ENCODE results near the gene TMEM156.
A peak's percentile ranks its signal among the peaks of the same experiment; 100 is the strongest.
"Not testable (repeated sequence)": the region's sequence is repeated elsewhere in the genome, so short reads cannot be mapped to it uniquely, and the experiment has no call there.

Gene TMEM156

DNA sequence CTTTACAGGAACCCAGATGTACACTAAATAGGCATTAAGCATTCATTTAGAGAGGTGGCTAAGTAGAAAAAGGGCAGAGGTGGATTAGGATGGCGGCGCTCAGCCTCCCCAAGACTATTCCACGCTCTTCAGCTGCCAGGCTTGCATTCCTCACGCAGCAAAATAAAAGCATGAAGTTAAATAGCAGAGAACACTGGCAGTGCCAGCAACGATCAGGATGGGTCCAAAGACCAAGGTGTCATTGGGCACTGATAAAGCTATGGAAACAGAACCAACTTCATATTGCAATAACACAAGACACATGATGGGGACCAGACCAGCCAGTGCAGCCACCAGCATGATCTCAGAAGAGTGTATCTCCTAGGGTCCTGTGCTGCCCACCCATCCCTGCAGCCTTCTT lies 42.0 kb downstream of the TMEM156 start:
- H3K4me3 Mint-ChIP-seq = no peak overlapping the region
- H3K4me1 Mint-ChIP-seq (ENCODE audit: low read depth) = peaks cover 43% of the 10 kb centered on the region
- H3K27me3 Mint-ChIP-seq (ENCODE audit: low read depth) = no peaks in the 10 kb centered on the region
- no peak overlapping the region for H3K27ac Mint-ChIP-seq
- H3K9me3 Mint-ChIP-seq = no peaks in the 10 kb centered on the region
- H3K36me3 Mint-ChIP-seq (ENCODE audit: low read depth) = peaks cover 56% of the 10 kb centered on the region

DNA sequence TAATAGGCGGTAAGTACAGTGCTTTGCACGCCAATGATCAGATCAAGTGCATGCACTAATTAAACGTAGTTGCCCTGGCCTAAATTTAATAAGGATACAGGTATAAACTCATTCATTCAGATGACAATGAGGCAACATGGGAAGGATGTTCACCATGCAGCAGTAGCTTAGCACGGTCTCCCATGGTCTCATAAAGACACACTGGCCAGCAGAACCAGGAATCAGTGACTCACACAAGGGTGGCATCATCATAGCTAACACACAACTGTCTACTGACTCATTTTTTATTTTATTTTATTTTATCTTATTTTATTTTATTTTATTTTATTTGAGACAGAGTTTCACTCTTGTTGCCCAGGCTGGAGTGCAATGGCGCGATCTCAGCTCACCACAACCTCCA lies 42.7 kb downstream of the TMEM156 start:
- H3K27me3 Mint-ChIP-seq (ENCODE audit: low read depth) = no peaks in the 10 kb centered on the region
- H3K36me3 Mint-ChIP-seq (ENCODE audit: low read depth) = peaks cover 51% of the 10 kb centered on the region
- H3K4me1 Mint-ChIP-seq (ENCODE audit: low read depth) = peaks cover 44% of the 10 kb centered on the region
- H3K9me3 Mint-ChIP-seq = no peaks in the 10 kb centered on the region
- no peak overlapping the region for H3K4me3 Mint-ChIP-seq
- no peak overlapping the region for H3K27ac Mint-ChIP-seq

DNA sequence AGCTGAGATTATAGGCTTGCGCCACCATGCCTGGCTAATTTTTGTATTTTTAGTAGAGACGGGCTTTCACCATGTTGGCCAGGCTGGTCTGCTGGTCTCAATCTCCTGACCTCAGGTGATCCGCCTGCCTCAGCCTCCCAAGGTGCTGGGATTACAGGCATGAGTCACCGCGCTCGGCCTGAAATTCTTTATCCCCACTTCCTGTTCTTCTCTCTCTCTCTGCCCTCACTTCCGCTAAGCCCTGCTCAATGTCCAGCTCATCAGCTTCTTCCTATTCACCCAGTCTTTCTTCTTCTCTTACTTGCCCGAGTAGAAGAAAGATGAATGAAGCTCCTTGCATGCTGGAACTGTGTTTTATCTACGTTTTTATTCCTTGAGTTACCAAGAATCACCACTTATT lies 43.9 kb downstream of the TMEM156 start:
- H3K36me3 Mint-ChIP-seq (ENCODE audit: low read depth) = peaks cover 50% of the 10 kb centered on the region
- H3K9me3 Mint-ChIP-seq; H3K27me3 Mint-ChIP-seq (ENCODE audit: low read depth): not testable (repeated sequence)
- peak overlapping the region; percentile 6 for H3K4me3 Mint-ChIP-seq
- peaks cover 49% of the 10 kb centered on the region for H3K4me1 Mint-ChIP-seq (ENCODE audit: low read depth)
- peak overlapping the region; percentile 70 for H3K27ac Mint-ChIP-seq

DNA sequence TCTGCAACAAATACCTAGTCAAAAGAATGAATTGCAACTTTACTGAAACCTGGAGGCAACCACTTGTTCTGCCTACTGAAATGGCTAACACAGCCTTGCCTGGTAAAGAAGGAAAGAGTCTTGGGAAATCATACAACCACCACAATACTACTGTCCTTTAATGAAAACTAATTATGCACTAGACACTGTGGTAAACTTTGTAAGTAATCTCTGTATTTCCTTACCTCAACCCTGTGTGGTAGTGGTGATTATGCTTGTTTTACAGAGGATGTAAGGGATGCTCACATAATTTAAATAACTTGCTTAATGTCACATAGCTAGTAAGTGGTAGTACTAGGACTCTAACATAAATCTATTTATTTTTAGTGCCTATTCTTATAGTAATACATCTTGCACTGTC lies 44.7 kb downstream of the TMEM156 start:
- Mint-ChIP-seq H3K27ac (peak overlapping the region; percentile 70), H3K27me3 (ENCODE audit: low read depth) (no peaks in the 10 kb centered on the region), H3K4me3 (no peak overlapping the region), H3K4me1 (ENCODE audit: low read depth) (peaks cover 54% of the 10 kb centered on the region), H3K9me3 (no peaks in the 10 kb centered on the region), H3K36me3 (ENCODE audit: low read depth) (peaks cover 53% of the 10 kb centered on the region)

DNA sequence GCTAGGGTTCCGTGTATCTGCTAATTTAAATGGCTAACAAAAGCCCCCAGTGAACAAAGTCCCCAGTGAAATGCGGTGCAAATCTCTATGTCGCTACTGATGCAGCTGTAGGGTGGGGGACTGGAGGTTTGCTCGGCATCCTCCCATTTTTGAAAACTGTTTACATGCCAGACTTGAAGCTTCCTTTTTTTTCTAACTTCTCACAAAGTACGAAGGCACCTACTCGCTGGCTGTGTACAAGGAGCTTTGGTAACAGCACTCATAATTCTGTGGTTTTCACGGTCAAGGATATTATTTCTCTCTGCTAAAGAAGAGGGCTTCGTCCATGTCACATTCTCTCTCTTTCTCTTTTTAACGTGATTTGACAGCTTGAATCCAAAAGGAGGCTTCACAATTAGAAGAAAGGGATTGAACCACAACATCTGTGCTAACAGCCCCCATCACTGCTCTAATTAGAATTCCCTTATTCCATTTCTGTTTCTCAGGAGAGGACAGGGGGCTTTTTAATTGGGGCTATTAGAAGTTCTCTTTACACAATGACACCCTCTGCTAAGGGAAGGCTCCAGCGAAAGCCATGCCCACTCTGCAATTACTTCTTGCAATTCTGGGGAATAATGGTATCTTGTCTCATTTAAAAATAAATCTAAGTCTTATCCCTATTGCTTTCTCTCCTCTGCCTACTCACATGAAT lies 46.7 kb downstream of the TMEM156 start:
- Mint-ChIP-seq H3K27ac (peak overlapping the region; percentile 89), H3K4me3 (peak overlapping the region; percentile 76), H3K9me3 (no peaks in the 10 kb centered on the region), H3K4me1 (ENCODE audit: low read depth) (peaks cover 67% of the 10 kb centered on the region), H3K27me3 (ENCODE audit: low read depth) (no peaks in the 10 kb centered on the region), H3K36me3 (ENCODE audit: low read depth) (peaks cover 60% of the 10 kb centered on the region)

DNA sequence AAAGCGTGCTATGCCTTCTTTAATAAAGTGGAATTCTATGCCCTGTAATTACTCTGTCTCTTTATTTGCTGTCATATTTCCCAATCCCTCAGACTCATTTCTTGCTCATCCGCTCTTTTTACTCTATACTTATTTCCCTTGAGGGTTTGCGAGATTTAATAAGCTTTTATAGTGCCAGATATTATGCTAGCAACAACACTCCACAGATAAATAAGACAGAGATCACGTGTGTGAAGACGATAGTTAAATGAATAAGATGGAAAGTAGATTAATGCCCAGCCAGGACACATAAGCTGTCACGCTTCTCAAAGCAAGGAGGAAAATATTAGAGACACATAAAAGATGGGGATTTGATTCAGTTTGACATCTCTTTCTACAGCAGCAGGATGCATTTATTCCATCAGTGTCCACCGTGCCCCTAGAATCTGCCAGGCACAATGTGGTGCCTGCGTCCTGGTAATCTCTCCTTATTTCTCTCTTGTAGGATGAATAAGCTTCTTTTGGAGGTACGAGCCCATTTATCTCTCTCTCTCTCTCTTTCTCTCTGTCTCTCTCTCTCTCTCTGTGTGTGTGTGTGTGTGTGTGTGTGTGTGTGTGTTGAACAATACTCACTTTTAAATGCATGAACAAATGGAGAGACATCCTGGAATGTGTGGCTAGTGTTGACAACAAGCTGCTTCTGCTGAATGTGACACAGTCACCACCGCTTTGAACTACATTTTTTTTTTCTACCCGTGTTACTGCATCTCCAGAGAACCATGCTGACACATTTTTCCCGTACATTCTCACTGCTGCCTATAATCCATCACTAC lies 48.2 kb downstream of the TMEM156 start:
- peak overlapping the region; percentile 55 for H3K4me3 Mint-ChIP-seq
- no peaks in the 10 kb centered on the region for H3K27me3 Mint-ChIP-seq (ENCODE audit: low read depth)
- no peaks in the 10 kb centered on the region for H3K9me3 Mint-ChIP-seq
- H3K36me3 Mint-ChIP-seq (ENCODE audit: low read depth) = peaks cover 64% of the 10 kb centered on the region
- peak overlapping the region; percentile 84 for H3K27ac Mint-ChIP-seq
- peaks cover 67% of the 10 kb centered on the region for H3K4me1 Mint-ChIP-seq (ENCODE audit: low read depth)

DNA sequence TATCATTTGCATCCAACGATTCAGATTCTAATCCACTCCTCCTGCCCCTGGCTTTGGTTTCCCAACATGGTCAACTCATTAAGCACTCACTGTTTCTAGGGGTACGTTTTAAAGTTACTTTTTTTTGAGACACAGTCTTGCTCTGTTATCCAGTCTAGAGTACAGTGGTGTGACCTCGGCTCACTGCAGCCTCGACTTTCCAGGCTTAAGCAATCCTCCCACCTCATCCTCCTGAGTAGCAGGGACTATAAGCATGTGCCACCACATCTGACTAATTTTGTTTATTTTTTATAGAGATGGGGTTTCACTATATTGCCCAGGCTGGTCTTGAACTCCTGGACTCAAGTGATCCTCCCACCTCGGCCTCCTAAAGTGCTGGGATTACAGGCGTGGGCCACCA lies 48.9 kb downstream of the TMEM156 start:
- Mint-ChIP-seq H3K4me1 (ENCODE audit: low read depth) (peaks cover 61% of the 10 kb centered on the region), H3K9me3 (no peaks in the 10 kb centered on the region), H3K27me3 (ENCODE audit: low read depth) (no peaks in the 10 kb centered on the region), H3K27ac (peak overlapping the region; percentile 49), H3K36me3 (ENCODE audit: low read depth) (peaks cover 65% of the 10 kb centered on the region), H3K4me3 (no peak overlapping the region)

DNA sequence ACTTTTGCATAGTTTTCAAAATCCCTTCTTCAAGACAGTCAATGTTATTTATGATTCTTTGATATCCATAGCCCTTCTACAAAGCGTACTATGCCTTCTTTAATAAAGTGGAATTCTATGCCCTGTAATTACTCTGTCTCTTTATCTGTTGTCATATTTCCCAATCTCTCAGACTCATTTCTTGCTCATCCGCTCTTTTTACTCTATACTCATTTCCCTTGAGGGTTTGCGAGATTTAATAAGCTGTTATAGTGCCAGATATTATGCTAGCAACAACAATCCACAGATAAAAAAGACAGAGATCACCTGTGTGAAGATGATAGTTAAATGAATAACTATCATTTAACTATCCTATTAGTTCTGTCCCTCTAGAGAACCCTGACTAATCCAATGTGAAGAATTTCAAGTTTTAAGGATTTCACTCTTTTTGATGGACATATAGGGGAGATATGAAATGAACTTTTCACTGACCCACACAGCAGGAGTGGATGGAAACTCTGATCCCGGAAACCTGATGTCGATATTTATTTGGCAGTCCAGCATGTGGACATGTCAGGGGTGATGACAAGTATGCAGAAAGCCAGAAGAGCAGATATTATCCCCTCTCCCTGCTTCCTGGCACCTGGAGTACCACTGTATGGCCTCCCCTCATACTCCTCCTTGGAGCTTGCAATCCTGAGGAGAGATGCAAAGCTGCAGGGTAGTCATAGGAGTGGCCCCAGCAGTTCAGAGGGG lies 49.7 kb downstream of the TMEM156 start:
- Mint-ChIP-seq H3K36me3 (ENCODE audit: low read depth) (peaks cover 64% of the 10 kb centered on the region), H3K9me3 (no peaks in the 10 kb centered on the region), H3K27me3 (ENCODE audit: low read depth) (no peaks in the 10 kb centered on the region), H3K4me3 (no peak overlapping the region), H3K4me1 (ENCODE audit: low read depth) (peaks cover 55% of the 10 kb centered on the region), H3K27ac (no peak overlapping the region)

DNA sequence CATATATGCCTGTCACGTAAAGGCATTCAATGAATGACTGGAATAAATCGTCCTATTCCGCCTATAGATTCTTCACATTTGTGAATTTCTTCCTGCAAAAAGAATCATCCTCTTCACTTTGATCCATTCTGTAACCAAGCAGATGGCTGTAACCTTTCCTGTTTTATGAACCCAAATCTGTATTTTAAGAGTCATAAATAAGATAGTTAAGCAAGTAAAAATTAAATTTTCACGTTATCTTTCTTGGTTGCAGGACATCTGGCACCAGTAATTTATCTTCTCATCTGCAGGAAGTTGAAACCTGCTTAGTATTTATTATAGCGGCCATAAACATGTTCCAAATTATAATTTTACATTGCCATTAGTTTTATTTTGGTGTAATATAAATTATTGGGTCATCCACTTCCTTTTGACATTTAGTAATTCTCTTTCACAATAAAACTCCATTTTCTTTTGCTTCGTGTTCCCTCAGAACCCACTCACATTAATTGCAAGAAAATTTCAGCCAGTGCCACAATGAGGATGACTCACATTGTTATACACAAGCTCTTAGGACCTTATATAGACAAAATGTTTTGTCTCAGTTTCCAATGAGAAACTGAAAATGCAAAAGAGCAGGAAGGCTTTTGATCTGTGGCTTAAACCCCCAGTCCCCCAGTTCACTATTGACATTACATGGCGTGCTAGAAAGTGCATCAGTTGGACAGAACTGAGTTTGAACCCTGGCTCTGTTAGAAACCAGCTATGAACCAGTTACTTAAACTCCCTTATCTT lies 51.1 kb downstream of the TMEM156 start:
- Mint-ChIP-seq H3K4me1 (ENCODE audit: low read depth) (peaks cover 45% of the 10 kb centered on the region), H3K27me3 (ENCODE audit: low read depth) (no peaks in the 10 kb centered on the region), H3K36me3 (ENCODE audit: low read depth) (peaks cover 69% of the 10 kb centered on the region), H3K4me3 (peak overlapping the region; percentile 38), H3K27ac (peak overlapping the region; percentile 81), H3K9me3 (no peaks in the 10 kb centered on the region)

DNA sequence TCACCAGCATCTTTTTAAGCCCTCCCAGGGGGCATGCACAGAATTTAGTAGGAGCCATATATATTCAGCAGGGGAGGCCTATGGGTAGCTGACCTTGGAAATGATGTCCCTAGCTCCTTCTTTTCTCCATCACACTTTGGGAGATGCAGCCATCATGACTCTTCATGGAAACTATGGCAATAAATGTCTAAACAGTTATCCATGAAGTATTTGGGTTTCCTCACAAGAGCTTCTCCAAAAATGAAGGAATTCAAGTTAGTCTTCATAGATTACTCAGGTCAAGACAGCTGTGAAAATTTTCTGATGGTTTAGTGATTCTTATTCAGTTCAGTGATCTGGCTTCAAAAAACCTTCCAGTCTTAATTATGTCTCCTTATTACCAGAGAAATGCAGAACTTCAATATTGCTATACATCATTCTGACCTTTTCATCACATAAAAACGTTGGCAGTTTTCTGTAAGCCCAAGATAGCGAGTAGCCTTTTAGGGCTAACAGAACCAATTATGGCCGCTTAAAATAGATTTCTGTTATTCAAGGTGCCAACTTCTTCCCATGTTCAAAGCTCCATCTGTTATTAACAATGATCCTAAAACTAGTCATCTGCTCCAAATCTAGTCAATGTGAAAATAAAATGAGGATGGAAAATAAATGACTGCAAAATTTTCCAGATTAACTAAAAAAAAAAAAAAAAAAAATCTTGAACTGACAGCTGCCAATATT lies 52.5 kb downstream of the TMEM156 start:
- Mint-ChIP-seq H3K4me1 (ENCODE audit: low read depth) (peaks cover 36% of the 10 kb centered on the region), H3K4me3 (no peak overlapping the region), H3K27me3 (ENCODE audit: low read depth) (no peaks in the 10 kb centered on the region), H3K36me3 (ENCODE audit: low read depth) (peaks cover 71% of the 10 kb centered on the region), H3K9me3 (no peaks in the 10 kb centered on the region), H3K27ac (no peak overlapping the region)

DNA sequence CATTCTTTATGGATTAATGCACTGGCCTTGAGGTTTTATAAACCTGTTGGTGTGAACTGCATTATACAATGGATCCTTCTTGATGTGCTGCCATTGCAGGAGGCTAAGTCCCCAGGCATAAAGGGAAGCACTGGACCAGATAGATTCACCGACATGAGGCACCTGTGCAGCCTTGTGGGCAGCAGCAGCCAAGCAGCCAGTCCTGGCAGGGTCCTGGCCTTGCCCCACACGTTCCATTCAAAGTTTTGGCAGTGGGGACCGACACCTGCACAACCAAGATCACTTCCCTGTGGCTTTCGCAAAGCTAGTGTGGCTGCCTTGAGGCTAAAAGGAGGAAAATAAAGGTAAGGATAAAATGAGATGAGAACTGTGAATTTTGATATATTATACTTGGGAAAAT lies 53.1 kb downstream of the TMEM156 start:
- no peaks in the 10 kb centered on the region for H3K9me3 Mint-ChIP-seq
- H3K27me3 Mint-ChIP-seq (ENCODE audit: low read depth) = no peaks in the 10 kb centered on the region
- peaks cover 32% of the 10 kb centered on the region for H3K4me1 Mint-ChIP-seq (ENCODE audit: low read depth)
- H3K4me3 Mint-ChIP-seq = no peak overlapping the region
- no peak overlapping the region for H3K27ac Mint-ChIP-seq
- peaks cover 68% of the 10 kb centered on the region for H3K36me3 Mint-ChIP-seq (ENCODE audit: low read depth)

DNA sequence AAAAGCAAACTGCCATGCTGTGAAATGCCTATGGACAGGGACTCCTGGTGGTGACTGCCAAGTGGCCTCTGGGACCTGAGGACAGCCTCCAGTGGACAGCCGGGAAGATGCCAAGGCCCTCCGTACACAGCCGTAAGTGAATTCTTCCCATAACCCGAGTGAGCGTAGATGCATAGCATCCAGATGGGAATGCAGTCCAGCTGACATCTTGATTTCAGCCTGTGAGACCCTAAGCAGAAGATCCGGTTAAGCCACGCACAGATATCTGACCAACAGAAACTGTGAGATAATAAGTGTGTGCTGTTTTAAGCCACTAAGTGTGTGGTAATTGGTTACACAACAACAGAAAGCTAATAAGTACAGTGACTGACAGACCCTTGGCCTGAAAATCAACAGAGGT lies 55.9 kb downstream of the TMEM156 start:
- Mint-ChIP-seq H3K27me3 (ENCODE audit: low read depth) (no peaks in the 10 kb centered on the region), H3K4me1 (ENCODE audit: low read depth) (peaks cover 15% of the 10 kb centered on the region), H3K4me3 (no peak overlapping the region), H3K27ac (no peak overlapping the region), H3K36me3 (ENCODE audit: low read depth) (peaks cover 59% of the 10 kb centered on the region), H3K9me3 (no peaks in the 10 kb centered on the region)

DNA sequence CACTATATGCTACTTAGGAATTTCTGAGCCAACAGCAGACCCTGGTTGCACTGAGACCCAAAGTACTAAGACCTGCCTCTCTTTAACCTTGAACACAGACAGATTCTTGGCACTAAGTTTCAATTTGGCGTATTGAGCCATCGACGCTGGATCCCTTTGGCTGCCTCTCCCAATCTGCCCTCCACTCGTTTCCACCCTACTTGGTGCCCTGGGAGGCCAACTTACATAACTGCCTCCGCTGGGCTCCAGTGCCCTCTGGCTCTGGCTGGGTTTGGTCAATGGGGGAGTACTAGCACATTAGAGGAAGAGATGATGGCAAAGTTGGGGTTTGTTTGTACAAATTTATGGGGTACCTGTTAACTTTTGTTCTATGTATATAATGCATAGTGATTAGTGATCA lies 63.5 kb downstream of the TMEM156 start:
- H3K4me1 Mint-ChIP-seq (ENCODE audit: low read depth) = peaks cover 17% of the 10 kb centered on the region
- H3K36me3 Mint-ChIP-seq (ENCODE audit: low read depth) = peaks cover 75% of the 10 kb centered on the region
- no peaks in the 10 kb centered on the region for H3K27me3 Mint-ChIP-seq (ENCODE audit: low read depth)
- H3K4me3 Mint-ChIP-seq = no peak overlapping the region
- H3K9me3 Mint-ChIP-seq = peaks cover 7% of the 10 kb centered on the region
- H3K27ac Mint-ChIP-seq = no peak overlapping the region
